HG02840 (cell line): Measurements from ENCODE around the gene ZSCAN9.

Experiments
- ATAC-seq: cut with Tn5 transposase; IDR thresholded peaks from one replicate; pipeline ENCODE4 v1.9.1; 2021; ENCODE audit warnings: mild to moderate bottlenecking, moderate library complexity, moderate number of reproducible peaks; ENCODE audit not compliant: unreplicated experiment, low FRiP score

ZSCAN9 gene

DNA sequence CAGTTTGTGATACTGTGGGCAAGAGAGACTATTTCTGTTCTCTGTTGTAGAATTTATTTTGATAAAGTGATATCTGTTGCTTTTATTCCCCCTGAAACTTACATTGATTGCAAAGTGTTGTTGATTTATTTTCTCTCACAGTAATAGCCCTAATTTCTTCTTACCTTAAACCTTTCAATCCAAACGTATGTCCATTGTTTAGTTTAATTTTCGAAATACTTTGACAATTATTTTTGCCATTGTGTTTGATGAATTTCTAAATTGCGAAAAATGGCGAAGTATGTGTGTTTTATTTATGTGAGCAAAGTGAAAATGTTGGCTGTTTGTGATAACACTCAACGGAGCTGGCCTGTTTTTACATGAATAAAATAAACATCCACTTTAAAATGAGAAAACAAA, 41.5 kb downstream of the ZSCAN9 start:
- ATAC-seq, result no peak

DNA sequence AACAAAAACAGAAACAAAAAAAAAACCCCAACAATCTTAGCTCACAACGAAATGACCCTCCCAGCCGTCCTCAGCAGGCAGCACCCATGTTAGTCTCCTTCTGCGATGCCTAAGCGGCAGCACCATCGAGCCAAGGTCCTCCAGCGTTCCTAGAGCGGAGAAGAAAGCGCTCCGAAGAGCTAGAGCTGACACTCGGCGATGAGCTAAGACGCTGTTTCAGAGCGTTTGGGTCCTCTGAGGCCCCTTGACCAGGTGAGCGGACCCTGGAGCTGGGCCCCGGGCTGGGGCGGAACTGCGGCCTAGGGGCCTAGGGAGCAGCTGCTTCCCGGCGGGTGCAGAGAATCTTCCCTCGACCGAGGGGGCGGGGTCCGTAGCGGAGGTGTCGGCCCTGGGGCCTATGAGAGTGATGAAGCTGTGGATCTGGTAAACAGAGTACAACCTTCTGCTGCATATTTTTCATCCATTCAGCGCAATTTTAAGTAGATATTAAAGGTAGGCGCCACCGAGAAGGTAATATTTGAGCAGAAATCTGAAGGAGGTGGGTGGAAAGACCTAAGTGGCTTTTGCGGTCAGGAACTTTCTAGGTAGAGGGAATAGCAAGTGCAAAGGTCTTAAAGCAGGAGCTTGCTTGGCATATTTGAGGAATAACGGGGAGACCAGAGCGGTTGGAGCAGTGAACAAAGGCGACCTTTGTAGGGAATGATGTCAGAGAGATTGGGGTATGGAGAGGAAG, 42.1 kb downstream of the ZSCAN9 start, which contains the start of gene ZSCAN26:
TSS of gene ZSCAN26 (plus strand) at position 182 of the 733 bp plus-strand sequence. CDS start 4,777 bp downstream, outside the sequence.
- ATAC-seq, result peak; percentile 91

DNA sequence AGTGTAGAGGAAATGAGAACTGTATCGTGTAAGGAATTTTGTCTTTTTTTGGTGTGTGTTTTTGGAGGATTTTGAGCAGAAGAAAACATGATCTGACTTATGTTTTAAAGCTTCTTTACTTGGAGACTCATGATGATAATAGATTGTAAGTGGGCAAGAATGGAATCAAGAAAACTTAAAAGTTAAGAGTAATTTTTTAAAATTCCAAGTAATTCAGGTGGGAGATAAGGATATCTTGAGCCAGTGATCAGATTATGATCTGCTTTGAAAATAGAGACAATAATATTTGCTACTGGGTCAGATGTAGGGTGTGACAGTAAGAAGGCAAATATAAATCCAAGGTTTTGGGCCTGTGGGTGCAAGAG, 42.6 kb downstream of the ZSCAN9 start:
- no peak for ATAC-seq

DNA sequence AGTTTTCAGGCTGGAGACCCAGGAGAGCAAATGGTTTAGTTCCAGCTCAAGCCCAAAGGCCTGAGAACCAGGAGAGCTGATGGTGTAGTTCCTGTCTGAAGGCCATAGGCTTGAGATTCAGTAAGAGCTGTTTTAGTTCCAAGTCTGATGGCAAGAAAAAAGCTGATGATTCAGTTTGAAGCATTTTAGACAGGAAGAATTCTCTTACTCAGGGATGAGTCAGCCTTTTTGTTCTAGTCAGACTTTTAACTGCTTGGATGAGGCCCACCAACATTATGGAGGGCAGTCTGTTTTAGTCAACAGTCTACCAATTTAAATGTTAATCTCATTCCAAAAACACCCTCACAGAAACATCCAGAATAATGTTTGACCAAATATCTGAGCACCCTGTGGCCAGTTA, 44.4 kb downstream of the ZSCAN9 start:
- ATAC-seq, result no peak

DNA sequence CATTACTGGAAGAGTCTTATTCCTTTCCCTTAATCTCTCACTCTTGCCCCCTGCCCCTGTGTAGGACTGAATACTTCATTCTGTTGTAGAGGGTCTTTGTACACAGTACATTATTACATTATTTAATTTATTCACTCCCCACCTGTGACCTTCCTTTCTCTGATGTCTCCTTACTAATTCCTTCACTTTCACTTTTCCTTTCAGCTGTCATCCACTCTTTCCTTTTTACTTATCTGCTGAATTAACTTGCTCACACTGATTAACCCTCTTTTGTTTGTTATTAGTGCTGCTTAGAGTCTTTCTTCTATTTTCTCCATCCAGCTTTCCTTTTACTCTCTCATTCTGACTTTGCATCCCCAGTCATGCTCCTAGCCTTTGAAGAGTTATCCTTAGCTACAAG, 49.8 kb downstream of the ZSCAN9 start:
- ATAC-seq, result no peak

DNA sequence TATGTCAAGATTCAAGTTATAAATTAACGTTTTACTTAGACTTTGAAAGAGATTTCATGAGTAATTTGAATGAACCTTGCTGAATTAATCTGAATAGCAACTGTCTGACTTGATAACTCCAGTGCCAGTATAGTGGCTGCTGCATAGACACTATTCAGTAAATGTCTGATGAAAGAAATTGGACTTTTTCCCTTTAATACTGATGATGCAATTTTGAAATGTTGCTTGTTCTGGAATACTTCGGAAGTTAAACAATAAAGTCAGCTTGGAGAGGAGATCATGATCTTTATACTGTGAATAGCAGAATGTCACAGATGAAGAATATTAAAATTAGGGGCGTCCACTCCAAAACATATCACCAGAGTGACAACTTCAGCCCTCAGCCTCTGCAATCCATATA, 52.7 kb downstream of the ZSCAN9 start:
- no peak for ATAC-seq

DNA sequence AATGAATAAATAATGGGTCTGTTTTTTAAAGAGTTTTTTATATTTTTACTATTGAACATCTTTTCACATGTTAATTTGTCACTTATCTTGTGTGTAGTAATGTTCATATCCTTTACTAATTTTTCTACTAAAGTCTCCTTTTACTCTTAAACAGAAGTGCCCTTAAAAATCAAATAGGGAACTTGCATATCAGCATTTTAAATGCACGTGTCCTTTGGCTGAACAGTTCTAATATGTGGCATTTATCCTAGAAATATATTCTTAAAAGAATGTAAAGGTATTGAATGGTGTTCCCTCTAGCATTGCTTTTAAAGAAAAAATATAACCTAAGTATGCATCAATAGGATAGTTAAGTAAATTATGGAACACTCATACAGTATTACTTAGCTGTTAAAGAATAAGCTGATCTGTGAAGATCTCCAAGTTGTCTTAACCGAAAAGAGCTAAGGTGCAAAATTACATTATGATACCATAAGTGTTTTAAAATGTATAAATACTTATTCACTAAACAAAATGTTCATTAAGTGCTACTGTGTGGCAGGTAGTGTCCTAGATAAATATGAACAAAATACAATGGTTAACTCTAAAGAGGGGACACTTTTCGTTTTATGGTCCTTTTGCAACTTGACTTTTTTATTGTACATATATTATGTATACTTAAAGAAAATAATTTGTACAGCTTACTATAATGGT, 55.7 kb downstream of the ZSCAN9 start:
- ATAC-seq, result no peak

DNA sequence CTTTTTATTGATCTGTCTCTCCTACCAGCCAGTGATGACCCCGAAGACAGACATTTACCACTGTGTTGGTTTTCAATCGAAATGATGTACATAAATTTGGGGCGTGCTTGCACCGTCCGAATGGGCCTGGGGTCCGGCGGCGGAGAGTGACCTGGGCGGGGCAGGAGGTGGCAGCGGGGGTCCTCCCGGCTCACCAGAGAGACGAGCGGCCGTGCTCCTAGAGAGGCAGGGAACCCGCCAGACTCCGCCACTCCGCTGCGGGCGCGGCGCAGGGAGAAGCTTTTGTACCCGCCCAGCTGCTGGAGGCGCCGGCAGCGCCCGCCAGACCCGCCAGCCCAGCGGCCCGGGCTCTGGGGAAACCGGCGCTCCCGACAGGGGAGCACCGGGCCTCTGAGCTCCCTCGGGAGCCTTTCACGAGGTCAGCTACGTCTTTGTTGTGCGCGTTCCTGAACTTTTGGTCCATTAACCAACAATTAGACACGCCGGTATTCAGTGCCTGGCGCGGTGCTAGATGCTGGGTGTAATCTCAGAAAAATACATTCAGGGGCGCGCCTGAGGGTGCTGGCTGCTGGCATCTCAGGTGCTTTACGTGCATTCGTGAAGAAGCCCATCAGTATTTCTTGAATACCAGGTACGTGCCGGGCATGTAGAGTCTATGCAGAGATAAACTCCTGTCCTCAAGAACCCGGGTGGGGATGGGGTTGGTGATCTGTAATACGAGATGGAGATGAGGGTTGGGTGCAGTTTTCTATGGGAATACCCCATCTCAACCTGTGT, 56.4 kb downstream of the ZSCAN9 start, which contains the start of gene PGBD1:
TSS of gene PGBD1 (plus strand) at position 285 of the 777 bp plus-strand sequence. CDS start 2,242 bp downstream, outside the sequence.
- peak; percentile 58 for ATAC-seq

DNA sequence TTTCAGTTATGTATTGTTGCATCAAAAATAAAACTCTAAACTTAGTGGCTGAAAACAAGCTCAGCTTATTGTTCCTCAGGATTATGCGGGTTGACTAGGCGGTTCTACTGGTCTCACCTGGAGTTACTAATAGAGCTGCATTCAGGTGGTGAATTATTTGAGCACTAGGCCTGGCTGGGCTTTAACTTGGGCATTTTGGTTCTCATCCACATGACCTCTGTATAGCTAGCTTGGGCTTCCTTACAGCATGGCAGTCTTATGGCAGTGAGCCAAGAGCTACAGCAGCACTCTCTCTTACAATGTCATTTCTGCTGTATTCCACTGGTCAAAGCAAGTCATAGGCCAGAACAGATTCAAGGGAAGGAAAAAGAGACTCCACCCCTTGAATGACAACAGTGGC, 57.9 kb downstream of the ZSCAN9 start:
- ATAC-seq, result no peak
